WTC11 (cell line): ENCODE results near the gene CYGB.

Experiments used
- ATF2 ChIP-seq: sonication (generic); formaldehyde crosslinking; IDR thresholded peaks from 2 replicates; pipeline ENCODE4 v1.8.1; 2022; ENCODE audit warnings: low read depth, missing genetic modification reagents, borderline replicate concordance
- CBFB ChIP-seq: sonication (generic); formaldehyde crosslinking; IDR thresholded peaks from 2 replicates; pipeline ENCODE4 v1.8.1; 2022; ENCODE audit warnings: mild to moderate bottlenecking, low read depth, missing genetic modification reagents
- CREB1 ChIP-seq: sonication (generic); formaldehyde crosslinking; IDR thresholded peaks from 2 replicates; pipeline ENCODE4 v1.8.0; 2023; ENCODE audit warnings: mild to moderate bottlenecking, missing genetic modification reagents
- ESRRA ChIP-seq: sonication (generic); formaldehyde crosslinking; IDR thresholded peaks from 2 replicates; pipeline ENCODE4 v1.8.1; 2022; ENCODE audit warnings: mild to moderate bottlenecking, missing genetic modification reagents, borderline replicate concordance
- FOXP1 ChIP-seq: sonication (generic); formaldehyde crosslinking; IDR thresholded peaks from 2 replicates; pipeline ENCODE4 v1.8.0; 2022; ENCODE audit warnings: missing genetic modification reagents, mild to moderate bottlenecking, moderate library complexity, borderline replicate concordance
- GTF2I ChIP-seq: fragments of 250-450 bp; sonication (Bioruptor Pico); conservative IDR thresholded peaks from 2 replicates; pipeline ENCODE4 v1.4.0; 2021; ENCODE audit warnings: mild to moderate bottlenecking
- HMGXB4 ChIP-seq: sonication (generic); formaldehyde crosslinking; IDR thresholded peaks from 2 replicates; pipeline ENCODE4 v1.8.1; 2023; ENCODE audit warnings: mild to moderate bottlenecking, moderate library complexity, missing genetic modification reagents
- JUN ChIP-seq: sonication (generic); formaldehyde crosslinking; IDR thresholded peaks from 2 replicates; pipeline ENCODE4 v1.8.0; 2023; ENCODE audit warnings: mild to moderate bottlenecking, missing genetic modification reagents
- ZNF138 ChIP-seq: sonication (generic); formaldehyde crosslinking; conservative IDR thresholded peaks from 2 replicates; pipeline ENCODE4 v1.8.1; 2022; ENCODE audit warnings: mild to moderate bottlenecking, moderate library complexity, missing genetic modification reagents
- ZNF396 ChIP-seq: fragments of 250-450 bp; sonication (Bioruptor Pico); IDR thresholded peaks from 2 replicates; pipeline ENCODE4 v1.8.0; 2021; ENCODE audit warnings: mild to moderate bottlenecking, moderate library complexity, borderline replicate concordance
- TF ChIP-seq, protein P1 (sequence below): fragments of 200-600 bp; IDR thresholded peaks from 2 replicates; pipeline ENCODE4 v1.8.0; 2022; ENCODE audit warnings: antibody characterized with exemption
- TF ChIP-seq, protein P2 (sequence below): sonication (generic); formaldehyde crosslinking; IDR thresholded peaks from 2 replicates; pipeline ENCODE4 v1.8.1; 2022; ENCODE audit warnings: low read depth, mild to moderate bottlenecking, moderate library complexity, missing genetic modification reagents, borderline replicate concordance

DNA sequence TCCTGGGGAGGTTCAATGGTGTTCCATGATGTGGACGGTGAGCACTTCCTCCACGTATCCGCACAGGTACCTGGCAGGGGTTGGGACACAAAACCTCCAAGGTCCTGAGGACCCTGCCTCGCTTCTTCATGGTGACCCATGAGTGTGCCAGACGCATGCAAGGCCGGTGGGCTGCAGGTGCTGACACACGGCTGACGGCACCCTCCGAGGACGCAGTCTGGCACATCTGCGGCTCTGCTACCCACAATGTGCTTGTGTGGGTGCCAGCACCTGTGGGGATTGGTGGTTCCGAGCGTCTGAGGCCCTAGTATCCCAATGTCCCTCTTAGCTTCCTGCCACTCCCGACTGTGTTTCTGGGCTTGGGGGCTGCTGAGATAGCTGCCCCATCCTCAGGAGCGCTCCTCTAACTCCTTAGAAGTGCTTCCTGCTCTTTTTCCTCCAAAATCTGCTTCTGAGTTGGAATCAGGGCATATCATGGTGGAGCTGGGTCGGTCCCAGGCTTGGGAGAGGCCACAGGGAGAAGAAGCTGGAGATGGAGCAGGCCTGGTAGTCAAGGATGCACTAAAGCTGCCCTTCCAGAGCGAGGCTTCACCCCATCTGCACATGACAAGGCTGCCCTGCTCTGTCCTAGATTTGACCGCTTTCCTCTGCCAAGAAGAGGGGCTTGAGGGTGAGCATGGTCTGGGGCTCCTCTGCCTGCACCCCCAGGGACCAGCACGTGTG, 1.6 kb downstream of the CYGB start:
- TF ChIP-seq, protein P1, sequence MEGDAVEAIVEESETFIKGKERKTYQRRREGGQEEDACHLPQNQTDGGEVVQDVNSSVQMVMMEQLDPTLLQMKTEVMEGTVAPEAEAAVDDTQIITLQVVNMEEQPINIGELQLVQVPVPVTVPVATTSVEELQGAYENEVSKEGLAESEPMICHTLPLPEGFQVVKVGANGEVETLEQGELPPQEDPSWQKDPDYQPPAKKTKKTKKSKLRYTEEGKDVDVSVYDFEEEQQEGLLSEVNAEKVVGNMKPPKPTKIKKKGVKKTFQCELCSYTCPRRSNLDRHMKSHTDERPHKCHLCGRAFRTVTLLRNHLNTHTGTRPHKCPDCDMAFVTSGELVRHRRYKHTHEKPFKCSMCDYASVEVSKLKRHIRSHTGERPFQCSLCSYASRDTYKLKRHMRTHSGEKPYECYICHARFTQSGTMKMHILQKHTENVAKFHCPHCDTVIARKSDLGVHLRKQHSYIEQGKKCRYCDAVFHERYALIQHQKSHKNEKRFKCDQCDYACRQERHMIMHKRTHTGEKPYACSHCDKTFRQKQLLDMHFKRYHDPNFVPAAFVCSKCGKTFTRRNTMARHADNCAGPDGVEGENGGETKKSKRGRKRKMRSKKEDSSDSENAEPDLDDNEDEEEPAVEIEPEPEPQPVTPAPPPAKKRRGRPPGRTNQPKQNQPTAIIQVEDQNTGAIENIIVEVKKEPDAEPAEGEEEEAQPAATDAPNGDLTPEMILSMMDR = no peak
- TF ChIP-seq JUN (CRISPR knock-in tag) = no peak
- TF ChIP-seq FOXP1 (CRISPR knock-in tag) = no peak
- no peak for TF ChIP-seq HMGXB4 (CRISPR knock-in tag)
- no peak for TF ChIP-seq GTF2I
- TF ChIP-seq ZNF138 (CRISPR knock-in tag) = no peak
- no peak for TF ChIP-seq CREB1 (CRISPR knock-in tag)
- TF ChIP-seq CBFB = no peak
- no peak for TF ChIP-seq ESRRA
- TF ChIP-seq ATF2 (CRISPR knock-in tag) = no peak
- TF ChIP-seq ZNF396 (CRISPR knock-in tag) = no peak
- TF ChIP-seq, protein P2, sequence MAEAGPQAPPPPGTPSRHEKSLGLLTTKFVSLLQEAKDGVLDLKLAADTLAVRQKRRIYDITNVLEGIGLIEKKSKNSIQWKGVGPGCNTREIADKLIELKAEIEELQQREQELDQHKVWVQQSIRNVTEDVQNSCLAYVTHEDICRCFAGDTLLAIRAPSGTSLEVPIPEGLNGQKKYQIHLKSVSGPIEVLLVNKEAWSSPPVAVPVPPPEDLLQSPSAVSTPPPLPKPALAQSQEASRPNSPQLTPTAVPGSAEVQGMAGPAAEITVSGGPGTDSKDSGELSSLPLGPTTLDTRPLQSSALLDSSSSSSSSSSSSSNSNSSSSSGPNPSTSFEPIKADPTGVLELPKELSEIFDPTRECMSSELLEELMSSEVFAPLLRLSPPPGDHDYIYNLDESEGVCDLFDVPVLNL (CRISPR knock-in tag) = no peak
